Erythroblast (primary cell): ENCODE data around the gene ELFN2.

Experiments used
- DNase-seq, 2 experiments: peaks; one replicate each; lab custom pipeline; 2025; lab: John Stamatoyannopoulos, UW
- GATA1 ChIP-seq: IDR thresholded peaks from 2 replicates; pipeline ENCODE4 v1.6.1; 2011; ENCODE audit warnings: low read depth, mild to moderate bottlenecking, control low read depth, low read length, moderate library complexity
- POLR2A ChIP-seq: IDR thresholded peaks from 2 replicates; pipeline ENCODE4 v1.6.1; 2011; ENCODE audit warnings: mild to moderate bottlenecking, low read length

ELFN2 gene

DNA sequence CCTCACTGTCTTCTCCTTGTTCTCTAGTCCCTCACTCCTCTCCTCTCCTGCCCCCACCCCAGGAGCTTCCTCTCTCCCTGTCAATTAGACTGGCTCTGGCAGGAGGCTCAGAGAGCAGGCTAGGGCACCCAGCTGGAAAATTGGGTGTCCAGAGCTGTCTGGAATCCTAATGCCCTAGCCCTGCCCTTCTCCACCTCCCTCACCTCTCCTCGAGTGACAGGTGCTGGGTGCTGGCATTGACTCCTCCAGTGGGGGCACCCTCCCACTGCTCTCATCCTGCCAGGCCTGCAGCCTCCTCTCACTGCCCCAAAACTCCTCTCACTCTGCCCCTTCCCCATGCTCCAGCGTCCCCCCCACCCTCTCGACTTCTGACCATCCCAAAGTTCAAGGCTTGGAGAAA lies 76.0 kb downstream of the ELFN2 start:
- TF ChIP-seq GATA1 = no peak
- no peak for TF ChIP-seq POLR2A
- DNase-seq = no peak

DNA sequence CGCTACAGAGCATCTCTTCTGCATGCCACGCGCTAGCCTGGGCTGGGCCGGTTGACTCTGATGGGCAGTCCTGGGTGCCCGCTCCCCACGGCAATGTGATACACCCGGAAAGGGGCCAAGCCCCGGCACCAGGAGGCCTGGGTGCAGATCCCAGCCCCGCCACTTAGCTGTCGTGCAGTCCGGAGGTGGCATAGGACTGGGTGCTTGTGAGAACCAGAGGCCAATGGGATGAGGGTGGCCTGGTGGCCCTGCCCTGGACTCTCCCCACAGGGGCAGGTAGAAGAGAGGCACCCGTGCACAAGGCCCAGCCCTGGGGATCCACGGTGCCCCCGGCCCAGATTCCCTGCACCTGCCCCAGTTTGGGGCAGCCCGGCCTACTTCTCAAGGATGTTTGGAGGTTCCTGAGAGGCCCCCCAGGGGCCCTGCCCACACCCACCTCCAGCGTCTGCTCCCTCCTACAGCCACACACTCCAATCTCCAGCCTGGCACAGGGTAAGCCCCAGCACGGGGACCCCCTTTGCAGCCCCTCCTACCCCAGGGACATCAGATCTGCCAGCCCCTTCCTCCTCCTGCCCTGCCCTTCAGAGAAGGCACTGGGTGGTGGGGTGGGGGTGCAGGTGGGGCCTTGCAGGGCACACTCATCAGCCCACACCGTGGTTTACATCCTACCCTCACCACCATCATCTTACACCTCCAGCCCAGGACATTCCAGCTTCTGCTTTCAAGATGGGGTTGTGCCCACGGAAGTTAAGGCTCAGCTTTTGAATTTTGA lies 78.0 kb downstream of the ELFN2 start:
- DNase-seq = no peak
- no peak for TF ChIP-seq POLR2A
- TF ChIP-seq GATA1 = no peak

DNA sequence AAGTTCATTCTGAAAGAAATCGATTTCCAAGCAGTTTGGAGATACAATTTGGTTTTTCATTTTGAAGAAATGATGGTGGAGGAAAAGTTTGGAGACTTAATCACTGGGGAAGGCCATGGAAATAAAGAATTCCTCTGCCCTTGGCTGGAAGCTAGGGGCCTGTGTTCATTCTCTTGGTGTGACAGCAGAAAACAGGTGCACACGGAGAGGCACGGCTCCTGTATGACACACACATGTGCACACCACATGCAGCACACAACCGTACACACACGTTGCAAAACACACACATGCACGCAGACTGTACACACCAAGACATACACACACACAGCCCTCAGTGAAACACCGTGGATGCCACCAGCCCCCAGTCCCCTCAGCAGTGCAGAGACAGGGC lies 80.8 kb downstream of the ELFN2 start:
- no peak for DNase-seq
- no peak for TF ChIP-seq GATA1

DNA sequence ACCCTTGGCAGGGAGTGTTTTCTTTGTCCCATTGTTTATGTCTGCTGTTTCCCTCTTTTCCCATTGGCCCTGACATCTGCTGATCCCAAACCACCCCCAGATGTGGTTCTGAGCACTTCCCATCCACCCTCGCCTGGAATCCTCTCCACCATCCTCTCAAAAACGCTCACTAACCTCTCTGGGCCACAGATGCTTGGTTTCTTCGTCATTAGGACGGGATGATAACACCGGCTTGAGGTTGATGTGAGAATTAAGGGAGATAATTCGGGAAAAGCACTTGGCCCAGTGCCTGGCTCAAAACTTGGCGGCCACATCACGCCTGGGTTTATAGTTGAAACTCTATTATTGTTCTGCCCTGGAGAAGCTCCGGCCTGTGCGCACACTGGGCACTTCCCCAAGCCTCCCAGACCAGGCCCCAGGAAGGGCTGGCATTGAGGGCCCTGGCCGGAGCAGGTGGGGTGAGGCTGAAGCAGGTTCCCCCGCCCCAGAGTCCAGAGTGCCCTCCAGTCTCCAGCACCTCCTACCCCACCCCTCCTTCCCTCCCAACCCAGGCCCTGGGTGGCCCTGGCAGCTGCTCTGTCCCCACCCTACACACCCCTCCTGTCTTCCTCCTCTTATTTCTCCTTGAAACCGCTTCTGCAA lies 81.3 kb downstream of the ELFN2 start:
- no peak for DNase-seq
- TF ChIP-seq POLR2A (no peak), GATA1 (no peak)

DNA sequence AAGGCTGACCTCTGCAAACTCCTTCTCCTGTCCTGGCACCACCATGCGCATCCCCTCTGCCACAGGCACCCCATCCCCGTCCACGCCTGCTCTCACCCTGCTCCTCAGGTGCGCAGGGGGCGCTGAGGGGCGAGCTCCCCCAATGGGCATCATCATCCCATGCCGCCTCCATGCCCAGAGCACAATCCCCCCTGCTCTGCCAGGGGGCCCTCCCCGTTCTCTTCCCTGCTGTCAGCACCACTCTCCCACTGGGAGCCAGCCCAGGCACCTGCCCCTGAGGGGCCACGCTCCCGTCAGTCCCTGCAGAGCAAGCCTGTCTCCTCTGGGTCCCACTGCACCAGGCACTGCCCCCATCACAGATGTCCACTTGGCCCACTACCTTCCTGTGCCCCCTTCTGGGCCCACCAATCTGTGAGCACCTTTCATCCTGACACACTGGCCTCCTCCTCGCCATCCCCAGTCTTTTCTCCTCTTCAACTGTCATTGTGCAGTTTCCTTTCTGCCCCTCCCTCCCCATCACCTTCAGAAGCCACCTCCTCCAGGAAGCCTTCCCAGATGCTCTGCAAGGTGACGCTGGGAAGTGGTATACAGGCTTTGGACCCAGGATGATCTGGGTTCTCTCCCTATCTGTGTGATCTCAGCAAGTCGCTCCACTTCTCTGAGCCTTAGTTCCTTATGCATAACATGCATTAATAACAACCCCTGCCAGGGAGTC lies 82.4 kb downstream of the ELFN2 start:
- TF ChIP-seq GATA1 (no peak), POLR2A (no peak)
- DNase-seq = no peak

DNA sequence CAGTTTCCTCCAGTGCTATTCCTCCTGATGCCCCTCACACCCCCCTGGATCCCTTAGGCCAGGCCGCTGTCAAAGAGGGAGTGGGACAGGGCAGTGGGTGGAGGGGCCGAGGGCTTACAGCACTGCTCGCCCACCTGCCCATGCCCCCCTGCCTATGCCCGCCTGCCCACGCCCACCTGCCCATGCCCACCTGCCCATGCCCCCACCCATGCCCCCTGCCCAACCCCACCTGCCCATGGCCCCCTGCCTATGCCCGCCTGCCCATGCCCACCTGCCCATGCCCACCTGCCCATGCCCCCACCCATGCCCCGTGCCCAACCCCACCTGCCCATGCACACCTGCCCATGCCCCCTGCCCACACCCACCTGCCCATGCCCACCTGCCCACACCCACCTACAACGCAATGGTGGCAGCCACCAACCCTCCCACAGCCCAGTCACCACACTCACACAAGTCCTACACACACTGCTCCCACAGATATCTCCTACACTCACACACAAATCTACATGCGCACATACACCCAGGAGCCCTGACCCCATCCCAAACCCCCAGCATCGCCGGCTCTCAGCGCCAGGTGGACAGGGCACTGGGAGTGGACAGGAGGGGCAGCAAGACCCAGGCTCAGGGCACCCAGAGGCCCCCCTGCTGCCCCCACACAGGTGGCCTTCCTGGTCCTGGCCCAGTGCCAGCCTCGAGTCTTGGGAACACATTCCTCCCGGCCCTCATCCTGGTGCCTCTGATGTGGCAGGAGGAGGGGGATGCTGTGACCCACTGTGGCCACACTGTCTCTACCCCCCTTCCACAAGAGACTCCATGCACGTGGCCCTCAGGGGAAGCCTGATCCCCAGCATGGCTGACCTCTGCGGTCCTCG lies 83.2 kb downstream of the ELFN2 start:
- TF ChIP-seq GATA1 = no peak
- TF ChIP-seq POLR2A = no peak
- no peak for DNase-seq

DNA sequence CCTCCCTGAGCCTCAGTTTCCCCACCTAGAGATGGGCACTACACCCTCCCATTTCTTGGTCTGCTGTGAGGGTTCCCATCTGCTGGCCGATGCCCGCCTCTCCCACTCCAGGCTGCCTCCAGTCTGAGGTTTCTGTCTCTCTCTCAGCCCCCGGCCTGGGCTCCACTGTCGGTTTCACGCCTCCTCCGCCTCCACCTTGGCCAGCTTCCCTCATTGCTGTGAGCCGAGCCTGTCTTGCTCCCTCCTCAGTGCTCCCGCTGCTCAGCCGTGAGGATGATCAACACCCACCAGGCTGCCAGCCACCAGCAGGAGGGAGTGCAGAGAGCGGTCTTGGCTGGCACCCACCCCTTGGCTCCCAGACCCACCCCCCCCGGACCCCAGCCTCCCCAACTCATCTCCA lies 83.9 kb downstream of the ELFN2 start:
- TF ChIP-seq GATA1 (no peak), POLR2A (no peak)
- no peak for DNase-seq

DNA sequence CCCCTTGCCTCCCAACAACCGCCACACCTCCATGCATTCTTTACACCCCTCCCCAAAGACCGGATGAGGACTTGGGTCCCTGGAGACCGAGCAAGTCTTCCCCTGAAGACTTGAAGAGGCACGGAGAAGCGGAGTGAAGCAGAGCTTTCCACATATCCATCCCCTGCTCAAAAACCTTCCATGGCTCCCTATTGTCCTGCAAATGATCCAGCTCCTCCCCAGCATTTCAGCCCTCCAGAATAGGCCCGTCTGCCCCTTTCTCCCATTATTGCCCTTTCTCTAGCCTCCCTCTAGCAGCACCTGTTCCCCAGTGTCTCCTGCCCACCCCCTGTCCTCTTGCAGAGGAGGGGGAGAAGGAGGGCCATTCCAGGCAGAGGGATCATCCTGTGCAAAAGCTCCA lies 85.2 kb downstream of the ELFN2 start:
- TF ChIP-seq GATA1 (no peak), POLR2A (no peak)
- DNase-seq = no peak

DNA sequence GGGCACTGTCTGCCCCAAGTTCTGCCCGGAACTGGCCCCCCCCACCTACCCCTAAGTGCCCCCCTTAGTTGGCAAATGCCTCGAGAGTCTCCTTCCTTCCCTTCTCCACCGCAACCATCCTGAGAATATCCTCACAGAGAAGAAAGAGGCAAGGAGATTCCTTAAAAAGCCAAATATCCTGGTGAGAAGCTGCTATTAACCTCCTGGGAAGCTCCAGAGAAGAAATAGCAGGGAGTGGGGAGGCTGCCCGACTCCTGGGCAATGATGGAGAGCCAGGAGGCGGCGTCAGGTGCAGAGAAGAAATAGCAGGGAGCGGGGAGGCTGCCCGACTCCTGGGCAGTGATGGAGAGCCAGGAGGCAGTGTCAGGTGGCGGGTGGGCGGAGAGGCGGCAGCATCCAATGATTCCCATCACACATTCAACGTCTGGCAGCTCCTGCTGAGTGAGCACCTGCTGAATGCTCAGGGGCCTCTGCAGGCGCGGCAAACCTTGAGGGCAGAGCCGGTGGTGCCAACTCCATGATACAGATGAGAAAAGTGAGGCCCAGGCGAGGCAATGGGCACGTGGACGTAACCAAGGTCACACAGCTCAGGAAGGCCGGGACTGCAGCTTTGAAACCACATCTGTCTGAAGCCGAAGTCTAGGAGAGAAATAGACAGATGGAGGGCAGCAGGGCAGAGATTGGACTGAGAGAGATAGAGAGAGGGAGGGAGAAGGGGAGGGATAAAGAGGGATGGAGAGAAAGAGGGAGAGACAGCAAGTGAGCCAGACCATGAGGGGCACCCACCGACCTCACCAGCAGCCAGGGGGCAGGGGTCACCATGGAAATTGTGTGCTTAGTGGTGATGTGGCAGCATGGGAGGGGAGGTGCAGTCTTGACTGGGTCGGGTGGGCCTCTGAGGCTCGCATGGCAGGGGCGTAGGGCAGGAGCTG lies 86.7 kb downstream of the ELFN2 start:
- DNase-seq = no peak
- TF ChIP-seq POLR2A = no peak
- TF ChIP-seq GATA1 = no peak

DNA sequence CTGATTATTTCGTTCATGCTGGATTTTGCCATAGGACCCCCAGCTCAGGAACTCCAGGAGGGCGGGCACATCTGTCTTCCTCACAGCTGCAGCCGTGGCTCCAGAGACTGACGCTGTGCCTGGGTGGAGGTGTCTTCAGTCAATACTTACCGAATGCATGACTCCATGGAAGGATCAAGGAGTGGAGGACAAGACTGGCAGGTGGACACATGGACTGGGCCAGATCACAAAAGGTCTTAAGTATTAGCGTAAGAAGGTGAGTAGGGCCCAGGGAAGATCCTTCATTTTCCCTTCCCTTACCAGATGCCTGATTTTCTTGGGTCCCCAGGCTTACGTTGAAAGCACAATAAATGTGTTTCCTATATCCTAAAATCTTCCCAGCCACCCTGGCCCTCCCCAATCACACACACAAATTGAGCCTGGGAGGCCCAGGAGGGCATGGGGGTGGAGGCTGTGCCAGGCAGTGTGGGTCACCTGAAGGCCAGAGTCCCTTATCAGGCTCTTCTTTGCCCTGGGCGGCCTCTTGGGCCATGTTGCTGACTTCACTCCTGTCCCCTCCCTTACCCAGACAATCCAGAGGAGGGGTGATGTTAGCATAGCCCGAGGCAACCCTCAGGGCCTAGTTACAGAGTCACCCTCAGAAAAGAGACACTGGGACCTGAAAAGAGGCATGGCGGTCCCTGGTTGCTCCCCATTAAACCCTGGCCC lies 88.6 kb downstream of the ELFN2 start:
- DNase-seq = no peak
- TF ChIP-seq GATA1 (no peak), POLR2A (no peak)

DNA sequence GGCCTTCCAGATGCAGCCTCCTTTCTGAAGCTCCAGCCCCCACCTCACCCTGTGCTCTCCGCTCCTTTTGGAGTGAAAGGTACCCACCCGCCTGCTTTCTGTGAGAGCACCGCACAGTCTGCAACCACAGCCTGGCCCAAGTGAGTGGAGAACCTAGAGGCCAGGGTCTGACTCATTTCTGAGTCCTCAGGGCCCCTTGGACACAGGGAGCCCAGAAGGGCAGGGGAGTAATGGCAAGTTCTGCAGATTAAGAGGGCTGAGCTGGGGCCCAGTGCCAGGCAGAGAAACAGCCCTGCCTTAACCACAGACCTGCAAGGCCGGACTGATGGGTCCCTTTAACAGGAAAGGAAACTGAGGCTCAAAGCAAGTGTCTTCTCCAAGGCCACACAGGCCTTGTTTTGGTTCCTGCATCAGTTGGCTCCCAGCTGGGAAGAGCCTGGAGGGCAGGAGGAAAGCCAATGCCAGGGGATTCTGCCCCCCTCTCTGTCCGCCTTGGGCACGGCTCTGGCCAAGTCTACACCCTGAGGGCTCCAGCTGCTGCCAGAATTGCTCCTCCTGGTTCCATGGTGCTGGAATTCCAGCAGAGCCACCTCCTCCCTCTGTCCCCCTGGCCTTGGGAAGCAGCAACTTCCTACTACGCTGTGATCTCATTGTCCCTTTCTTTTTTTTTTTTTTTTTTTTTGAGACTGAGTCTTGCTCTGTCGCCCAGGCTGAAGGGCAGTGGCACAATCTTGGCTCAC lies 89.9 kb downstream of the ELFN2 start:
- no peak for TF ChIP-seq GATA1
- TF ChIP-seq POLR2A = no peak
- DNase-seq = no peak
